Erythroblast (primary cell): ENCODE data around the gene PCNA.

Experiments
- DNase-seq, 2 experiments: peaks; one replicate each; lab custom pipeline; 2025; lab: John Stamatoyannopoulos, UW
- GATA1 ChIP-seq: IDR thresholded peaks from 2 replicates; pipeline ENCODE4 v1.6.1; 2011; ENCODE audit warnings: low read depth, mild to moderate bottlenecking, control low read depth, low read length, moderate library complexity
- POLR2A ChIP-seq: IDR thresholded peaks from 2 replicates; pipeline ENCODE4 v1.6.1; 2011; ENCODE audit warnings: mild to moderate bottlenecking, low read length

Gene PCNA

GRCh38 chr20:5150226-5151076, 30.7 kb upstream of the PCNA start:
- no peak for DNase-seq
- TF ChIP-seq POLR2A (no peak), GATA1 (no peak)

GRCh38 chr20:5149892-5150225, 30.1 kb upstream of the PCNA start:
- DNase-seq = no peak

GRCh38 chr20:5148581-5148980, 28.8 kb upstream of the PCNA start:
- no peak for TF ChIP-seq GATA1
- no peak for TF ChIP-seq POLR2A
- DNase-seq = no peak

More at GRCh38 chr20:5149892-5150225, 30.1 kb upstream of the PCNA start:
- TF ChIP-seq POLR2A (no peak), GATA1 (no peak)

DNA sequence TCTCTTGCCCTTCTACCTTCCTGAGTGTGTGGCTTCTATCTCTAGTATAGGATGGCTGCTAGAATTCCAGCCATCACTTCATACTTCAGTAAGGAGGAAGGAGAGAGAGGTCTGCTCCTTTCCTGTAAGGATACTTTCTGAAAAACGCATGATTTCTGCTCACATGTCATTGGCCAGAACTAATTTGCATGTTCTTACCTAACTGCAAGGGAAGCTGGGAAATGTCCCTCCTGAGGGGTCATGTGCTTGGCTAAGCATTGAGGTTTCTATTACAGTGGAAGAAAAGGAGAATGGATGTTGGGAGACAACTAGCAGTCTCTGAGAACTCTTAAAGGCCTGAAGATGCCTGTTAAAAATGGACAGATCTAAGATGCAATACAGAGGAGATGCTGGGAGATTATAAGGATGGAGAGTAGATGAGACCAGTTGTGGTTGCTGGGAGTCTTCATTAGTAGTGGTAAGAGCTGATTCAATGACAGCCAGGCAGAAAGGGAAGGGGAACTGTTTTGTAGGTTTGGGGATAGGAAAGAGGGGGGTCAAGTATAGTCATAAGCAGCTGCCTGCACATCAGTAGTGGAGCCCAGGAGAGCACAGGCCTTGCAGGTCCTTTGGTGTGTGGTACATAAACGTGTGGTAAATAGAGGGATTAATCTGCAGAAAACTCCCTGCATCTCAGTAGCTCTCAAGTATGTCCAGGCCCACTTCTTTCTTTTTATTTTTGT, 27.3 kb upstream of the PCNA start:
- DNase-seq = no peak
- no peak for TF ChIP-seq GATA1
- no peak for TF ChIP-seq POLR2A

DNA sequence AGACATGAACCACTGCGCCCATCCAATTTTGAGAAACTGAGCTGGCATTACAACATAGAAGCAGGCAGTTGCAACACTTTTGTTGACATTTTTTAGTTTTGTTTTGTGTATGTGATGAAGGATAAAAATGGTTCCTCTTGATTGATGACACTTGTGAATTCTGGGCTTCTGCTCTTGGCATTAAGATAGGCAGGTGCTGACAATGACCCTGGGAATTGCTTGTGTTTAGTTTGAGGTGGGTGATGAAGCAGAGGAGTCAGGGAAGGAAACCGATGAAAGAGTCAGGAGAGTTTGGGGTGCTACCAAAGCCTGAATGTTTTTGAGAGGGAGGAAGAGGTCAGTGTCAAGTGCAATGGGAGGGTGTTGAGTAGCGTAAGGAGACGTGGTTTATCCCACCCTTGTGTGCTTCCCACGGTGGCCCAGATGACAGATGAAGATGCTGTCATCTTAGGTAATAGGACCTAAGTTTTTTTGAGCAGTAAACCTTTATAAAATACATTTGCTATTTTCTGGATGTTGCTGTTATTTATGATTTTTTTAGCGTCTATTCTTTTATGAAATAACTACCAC, 26.4 kb upstream of the PCNA start:
- no peak for DNase-seq

GRCh38 chr20:5145365-5146098, 25.8 kb upstream of the PCNA start:
- TF ChIP-seq GATA1 = no peak
- no peak for TF ChIP-seq POLR2A
- no peak for DNase-seq

More for the DNA sequence above, 26.4 kb upstream of the PCNA start:
- no peak for TF ChIP-seq POLR2A
- TF ChIP-seq GATA1 = no peak

DNA sequence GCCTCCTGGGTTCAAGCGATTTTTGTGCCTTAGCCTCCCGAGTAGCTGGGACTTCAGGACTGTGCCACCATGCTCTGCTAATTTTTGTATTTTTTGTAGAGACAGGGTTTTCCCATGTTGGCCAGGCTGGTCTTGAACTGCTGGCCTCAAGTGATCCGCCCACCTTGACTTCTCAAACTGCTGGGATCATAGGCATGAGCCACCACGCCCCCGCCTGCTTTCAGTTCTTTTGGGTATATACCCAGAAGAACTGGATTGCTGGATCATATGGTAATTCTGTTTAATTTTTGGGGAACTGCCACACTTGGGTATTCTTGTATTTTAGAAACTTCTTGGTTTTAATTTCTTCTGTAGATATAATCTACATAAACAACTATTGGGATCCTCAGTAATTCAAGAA, 24.1 kb upstream of the PCNA start:
- TF ChIP-seq GATA1 = no peak
- no peak for TF ChIP-seq POLR2A
- DNase-seq = no peak

GRCh38 chr20:5141615-5142014, 21.9 kb upstream of the PCNA start:
- TF ChIP-seq POLR2A (no peak), GATA1 (no peak)
- no peak for DNase-seq

DNA sequence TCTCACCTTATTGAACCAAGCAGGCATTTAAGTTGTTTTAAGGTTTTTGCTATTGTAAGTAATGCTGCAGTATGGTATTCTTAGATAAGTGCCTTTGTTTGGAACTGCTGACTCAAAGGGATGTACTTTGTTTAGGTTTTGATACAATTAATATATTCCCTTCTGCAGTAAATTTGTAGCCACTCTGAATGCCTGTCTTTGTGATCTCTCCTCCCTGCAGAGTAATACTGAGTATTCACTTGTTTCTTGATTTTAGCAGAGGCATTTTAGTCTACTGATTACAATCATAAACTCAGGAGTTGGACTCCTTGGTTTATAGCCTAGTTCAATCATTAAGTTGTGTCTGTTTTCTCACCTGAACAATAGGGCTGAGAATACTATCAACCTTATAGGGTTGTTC, 20.4 kb upstream of the PCNA start:
- no peak for TF ChIP-seq POLR2A
- no peak for TF ChIP-seq GATA1
- no peak for DNase-seq

DNA sequence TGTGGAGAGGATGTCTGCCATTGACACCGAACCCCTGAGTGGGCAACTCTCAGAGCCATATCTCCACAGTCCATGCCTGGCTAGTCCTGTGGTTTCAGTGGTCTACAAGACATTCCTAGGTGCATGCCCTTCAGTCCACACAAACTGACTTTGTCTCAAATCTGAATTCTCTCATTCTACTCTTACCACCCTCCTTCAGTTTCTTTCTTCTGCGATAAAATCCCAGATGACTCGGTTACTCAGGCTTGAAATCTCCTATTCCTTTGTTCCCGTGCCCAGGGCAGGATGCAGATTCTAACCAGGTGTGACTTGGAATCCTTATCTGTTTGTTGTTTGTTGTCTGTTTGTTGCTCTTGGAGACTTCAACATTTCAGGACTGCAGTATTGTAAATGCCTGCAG, 16.3 kb upstream of the PCNA start:
- TF ChIP-seq GATA1 = no peak
- TF ChIP-seq POLR2A = no peak
- DNase-seq = no peak

DNA sequence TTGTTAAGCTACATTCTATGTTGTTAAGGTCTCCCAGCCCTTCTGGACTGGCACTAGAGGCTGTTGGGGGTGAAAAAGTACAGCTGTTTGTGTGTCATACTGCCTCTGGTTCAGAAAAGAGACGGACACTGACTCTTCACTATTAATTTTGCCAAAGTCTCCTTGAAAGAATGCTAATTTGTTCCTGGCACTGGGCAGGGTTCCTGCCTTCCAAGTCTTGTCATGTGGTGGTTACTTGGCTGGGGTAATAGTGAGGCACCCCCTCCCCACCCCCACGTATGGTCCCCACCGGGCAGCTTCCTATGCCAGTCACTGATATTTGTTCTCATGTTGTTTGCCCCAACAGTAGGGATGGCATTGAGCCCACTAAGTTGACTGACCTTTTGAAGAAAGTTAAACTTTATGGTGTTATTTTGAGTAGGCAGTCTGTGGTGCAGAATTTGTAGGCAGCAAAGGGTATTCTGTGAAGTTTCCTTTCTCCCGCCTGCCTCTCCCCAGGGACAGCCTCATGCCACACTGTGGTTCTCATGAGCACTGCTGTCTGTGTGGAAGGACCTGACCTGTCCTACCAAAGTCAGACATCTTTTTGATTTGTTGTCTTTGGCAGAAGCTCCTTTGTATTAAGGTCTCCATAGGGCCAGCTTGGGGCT, 15.7 kb upstream of the PCNA start:
- TF ChIP-seq POLR2A (no peak), GATA1 (no peak)
- DNase-seq = no peak

GRCh38 chr20:5133998-5134397, 14.2 kb upstream of the PCNA start:
- no peak for TF ChIP-seq POLR2A
- no peak for TF ChIP-seq GATA1
- DNase-seq = no peak

- no peak for DNase-seq
- no peak for TF ChIP-seq POLR2A
- no peak for TF ChIP-seq GATA1
Observed at GRCh38 chr20:5131502-5131901, 11.7 kb upstream of the PCNA start.
